Measurements from ENCODE around the gene TFF3.

TFF3 gene

DNA sequence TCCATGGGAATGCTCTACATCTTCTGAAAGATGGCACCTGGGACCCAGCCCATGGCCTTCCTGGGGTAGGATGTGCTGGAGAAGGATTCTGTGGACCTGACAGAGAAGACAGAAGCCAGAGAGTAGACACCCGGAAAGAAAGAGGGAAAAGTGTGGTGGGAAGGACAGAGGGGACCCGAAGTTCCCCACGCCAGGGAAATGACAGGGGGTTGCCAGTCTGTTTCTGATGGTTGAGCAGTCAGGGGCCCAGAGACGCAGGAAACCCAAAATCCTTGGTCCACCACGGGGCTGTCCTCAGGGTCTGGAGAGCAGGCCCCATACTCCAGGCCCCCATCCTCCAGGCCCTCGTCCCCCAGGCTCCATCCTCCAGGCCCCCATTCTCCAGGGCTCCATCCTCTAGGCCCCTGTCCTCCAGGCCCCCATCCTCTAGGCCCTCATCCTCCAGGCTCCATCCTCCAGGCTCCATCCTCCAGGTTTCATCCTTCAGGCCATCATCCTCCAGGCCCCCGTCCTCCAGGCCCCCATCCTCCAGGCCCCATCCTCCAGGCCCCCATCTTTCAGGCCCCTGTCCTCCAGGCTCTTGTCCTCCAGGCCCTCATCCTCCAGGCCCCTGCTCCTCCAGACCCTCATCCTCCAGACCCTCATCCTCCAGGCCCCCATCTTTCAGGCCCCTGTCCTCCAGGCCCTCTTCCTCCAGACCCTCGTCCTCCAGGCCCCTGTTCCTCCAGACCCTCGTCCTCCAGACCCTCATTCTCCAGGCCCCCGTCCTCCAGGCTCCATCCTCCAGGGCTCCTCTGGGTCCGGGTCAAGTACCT is 36.6 kb upstream of the TFF3 start:
- TF ChIP-seq POLR2AphosphoS5 (IDR thresholded peaks at IDR 0.05; ENCODE audit: low read depth, low read length) = no peak
- no peak for TF ChIP-seq TAF1 (IDR thresholded peaks at IDR 0.05; ENCODE audit: borderline replicate concordance, insufficient read depth, low read length)
- TF ChIP-seq SIN3A (IDR thresholded peaks at IDR 0.05; ENCODE audit: borderline replicate concordance, insufficient read depth, low read length) = no peak
- TF ChIP-seq, protein P1, sequence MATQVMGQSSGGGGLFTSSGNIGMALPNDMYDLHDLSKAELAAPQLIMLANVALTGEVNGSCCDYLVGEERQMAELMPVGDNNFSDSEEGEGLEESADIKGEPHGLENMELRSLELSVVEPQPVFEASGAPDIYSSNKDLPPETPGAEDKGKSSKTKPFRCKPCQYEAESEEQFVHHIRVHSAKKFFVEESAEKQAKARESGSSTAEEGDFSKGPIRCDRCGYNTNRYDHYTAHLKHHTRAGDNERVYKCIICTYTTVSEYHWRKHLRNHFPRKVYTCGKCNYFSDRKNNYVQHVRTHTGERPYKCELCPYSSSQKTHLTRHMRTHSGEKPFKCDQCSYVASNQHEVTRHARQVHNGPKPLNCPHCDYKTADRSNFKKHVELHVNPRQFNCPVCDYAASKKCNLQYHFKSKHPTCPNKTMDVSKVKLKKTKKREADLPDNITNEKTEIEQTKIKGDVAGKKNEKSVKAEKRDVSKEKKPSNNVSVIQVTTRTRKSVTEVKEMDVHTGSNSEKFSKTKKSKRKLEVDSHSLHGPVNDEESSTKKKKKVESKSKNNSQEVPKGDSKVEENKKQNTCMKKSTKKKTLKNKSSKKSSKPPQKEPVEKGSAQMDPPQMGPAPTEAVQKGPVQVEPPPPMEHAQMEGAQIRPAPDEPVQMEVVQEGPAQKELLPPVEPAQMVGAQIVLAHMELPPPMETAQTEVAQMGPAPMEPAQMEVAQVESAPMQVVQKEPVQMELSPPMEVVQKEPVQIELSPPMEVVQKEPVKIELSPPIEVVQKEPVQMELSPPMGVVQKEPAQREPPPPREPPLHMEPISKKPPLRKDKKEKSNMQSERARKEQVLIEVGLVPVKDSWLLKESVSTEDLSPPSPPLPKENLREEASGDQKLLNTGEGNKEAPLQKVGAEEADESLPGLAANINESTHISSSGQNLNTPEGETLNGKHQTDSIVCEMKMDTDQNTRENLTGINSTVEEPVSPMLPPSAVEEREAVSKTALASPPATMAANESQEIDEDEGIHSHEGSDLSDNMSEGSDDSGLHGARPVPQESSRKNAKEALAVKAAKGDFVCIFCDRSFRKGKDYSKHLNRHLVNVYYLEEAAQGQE (IDR thresholded peaks at IDR 0.05; ENCODE audit: insufficient read depth in 1 of 2, low read depth in 2 of 2, low read length in 2 of 2) = no peak
- TF ChIP-seq FOXP2 (optimal IDR thresholded peaks at IDR 0.05; ENCODE audit: borderline replicate concordance, extremely low read depth, extremely low read length, insufficient read depth) = no peak

DNA sequence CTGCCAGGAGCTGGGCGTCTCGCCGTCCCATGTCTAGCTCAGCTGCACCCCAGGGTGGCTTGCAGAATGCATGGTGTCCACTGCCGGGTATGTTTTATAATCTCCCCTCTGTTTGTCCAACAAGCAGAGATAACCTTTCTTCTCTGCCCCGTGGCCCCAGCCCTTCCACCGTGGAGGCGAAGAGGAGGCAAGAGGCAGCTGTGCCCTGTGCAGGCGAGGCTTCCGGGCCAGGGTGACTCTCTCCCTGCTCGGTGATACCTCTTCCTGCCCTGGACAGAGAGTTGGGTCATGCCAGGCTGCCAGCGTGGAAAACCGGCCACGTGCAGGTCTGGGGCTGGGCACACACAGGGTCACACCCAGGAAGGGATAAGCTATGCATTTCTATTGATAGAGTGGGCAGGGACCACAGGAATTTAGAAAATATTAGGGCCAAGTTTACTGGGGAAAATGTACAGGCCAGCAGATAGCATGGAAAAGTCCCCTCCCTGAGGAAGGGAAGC is 35.8 kb upstream of the TFF3 start, which contains the start of gene TFF2:
TSS of gene TFF2 (minus strand) at position 68 of the 500 bp plus-strand sequence. CDS start at position 31, 37 bp downstream.
- TF ChIP-seq TAF1 (IDR thresholded peaks at IDR 0.05; ENCODE audit: borderline replicate concordance, insufficient read depth, low read length) = no peak
- TF ChIP-seq, protein P1 (IDR thresholded peaks at IDR 0.05; ENCODE audit: insufficient read depth in 1 of 2, low read depth in 2 of 2, low read length in 2 of 2) = no peak
- no peak for TF ChIP-seq SIN3A (IDR thresholded peaks at IDR 0.05; ENCODE audit: borderline replicate concordance, insufficient read depth, low read length)
- no peak for TF ChIP-seq POLR2AphosphoS5 (IDR thresholded peaks at IDR 0.05; ENCODE audit: low read depth, low read length)
- TF ChIP-seq FOXP2 (optimal IDR thresholded peaks at IDR 0.05; ENCODE audit: borderline replicate concordance, extremely low read depth, extremely low read length, insufficient read depth) = no peak

DNA sequence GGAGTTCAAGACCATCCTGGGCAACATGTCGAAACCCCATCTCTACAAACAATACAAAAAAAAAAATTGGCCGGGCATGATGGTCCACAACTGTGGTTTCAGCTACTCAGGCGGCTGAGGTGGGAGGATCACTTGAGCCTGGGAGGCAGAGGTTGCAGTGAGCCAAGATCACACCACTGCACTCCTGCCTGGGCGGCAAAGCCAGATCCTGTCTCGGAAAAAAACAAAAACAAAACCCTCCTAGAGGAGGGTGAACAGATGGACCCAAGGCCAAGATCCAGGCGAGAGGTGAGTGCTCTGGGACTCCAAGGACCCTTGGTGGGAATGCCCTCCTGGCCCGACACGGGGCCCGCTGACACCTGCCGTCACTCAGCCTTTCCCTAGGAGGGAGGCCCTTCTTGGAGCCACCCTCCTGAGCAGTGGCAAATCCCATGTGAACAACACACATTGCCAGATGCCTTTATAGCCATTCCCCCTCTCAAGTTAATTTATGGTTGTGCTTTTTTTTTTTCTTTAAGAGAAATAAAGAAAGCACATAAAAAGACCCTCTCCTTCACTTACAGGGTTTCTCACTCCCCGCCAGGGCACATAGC is 35.2 kb upstream of the TFF3 start:
- TF ChIP-seq TAF1 (IDR thresholded peaks at IDR 0.05; ENCODE audit: borderline replicate concordance, insufficient read depth, low read length) (no peak), SIN3A (IDR thresholded peaks at IDR 0.05; ENCODE audit: borderline replicate concordance, insufficient read depth, low read length) (no peak), FOXP2 (optimal IDR thresholded peaks at IDR 0.05; ENCODE audit: borderline replicate concordance, extremely low read depth, extremely low read length, insufficient read depth) (no peak), POLR2AphosphoS5 (IDR thresholded peaks at IDR 0.05; ENCODE audit: low read depth, low read length) (no peak)
- TF ChIP-seq, protein P1 (IDR thresholded peaks at IDR 0.05; ENCODE audit: insufficient read depth in 1 of 2, low read depth in 2 of 2, low read length in 2 of 2) = no peak

DNA sequence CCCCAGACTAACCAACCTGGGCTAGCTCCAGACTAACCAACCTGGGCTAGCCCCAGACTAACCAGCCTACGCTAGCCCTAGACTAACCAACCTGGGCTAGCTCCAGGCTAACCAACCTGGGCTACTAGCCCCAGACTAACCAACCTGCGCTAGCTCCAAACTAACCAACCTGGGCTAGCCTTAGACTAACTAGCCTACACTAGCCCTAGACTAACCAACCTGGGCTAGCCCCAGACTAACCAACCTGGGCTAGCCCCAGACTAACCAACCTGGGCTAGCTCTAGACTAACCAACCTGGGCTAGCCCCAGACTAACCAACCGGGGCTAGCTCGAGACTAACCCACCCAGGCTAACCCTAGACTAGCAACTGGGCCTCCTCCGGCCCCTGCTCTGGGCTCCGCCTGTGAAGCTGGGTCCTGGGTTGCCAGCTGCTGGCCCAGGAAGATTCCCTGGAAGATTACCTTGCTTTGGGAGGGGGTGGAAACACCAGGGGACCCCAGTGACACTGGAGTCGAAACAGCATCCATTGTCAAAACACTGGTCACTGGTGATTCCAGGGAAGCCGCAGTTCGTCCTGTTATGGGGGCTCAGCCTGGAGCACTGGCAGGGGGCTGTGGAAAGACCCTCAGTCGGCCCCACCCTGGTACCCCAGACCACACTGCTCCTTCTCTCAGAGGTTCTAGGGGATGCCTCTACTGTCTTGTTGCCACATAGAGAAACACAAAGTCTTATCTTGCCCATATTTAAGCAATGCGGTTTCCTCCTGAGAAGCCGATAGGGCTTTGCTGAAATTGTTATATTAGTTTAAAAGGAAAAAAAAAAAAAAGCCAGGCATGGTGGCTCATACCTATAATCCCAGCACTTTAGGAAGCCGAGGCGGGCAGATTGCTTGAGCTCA is 34.5 kb upstream of the TFF3 start:
- TF ChIP-seq FOXP2 (optimal IDR thresholded peaks at IDR 0.05; ENCODE audit: borderline replicate concordance, extremely low read depth, extremely low read length, insufficient read depth) (no peak), SIN3A (IDR thresholded peaks at IDR 0.05; ENCODE audit: borderline replicate concordance, insufficient read depth, low read length) (no peak)

DNA sequence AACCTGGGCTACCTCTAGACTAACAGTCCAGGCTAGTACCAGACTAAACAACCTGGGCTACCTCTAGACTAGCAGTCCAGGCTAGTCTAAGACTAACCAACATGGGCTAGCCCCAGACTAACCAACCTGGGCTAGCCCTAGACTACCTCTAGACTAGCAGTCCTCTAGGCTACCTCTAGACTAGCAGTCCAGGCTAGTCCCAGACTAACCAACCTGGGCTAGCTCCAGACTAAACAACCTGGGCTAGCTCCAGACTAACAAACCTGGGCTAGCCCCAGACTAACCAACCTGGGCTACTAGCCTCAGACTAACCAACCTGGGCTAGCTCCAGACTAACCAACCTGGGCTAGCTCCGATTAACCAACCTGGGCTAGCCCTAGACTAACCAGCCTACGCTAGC is 33.6 kb upstream of the TFF3 start:
- no peak for TF ChIP-seq TAF1 (IDR thresholded peaks at IDR 0.05; ENCODE audit: borderline replicate concordance, insufficient read depth, low read length)
- TF ChIP-seq, protein P1 (IDR thresholded peaks at IDR 0.05; ENCODE audit: insufficient read depth in 1 of 2, low read depth in 2 of 2, low read length in 2 of 2) = no peak
- TF ChIP-seq SIN3A (IDR thresholded peaks at IDR 0.05; ENCODE audit: borderline replicate concordance, insufficient read depth, low read length) = no peak
- no peak for TF ChIP-seq POLR2AphosphoS5 (IDR thresholded peaks at IDR 0.05; ENCODE audit: low read depth, low read length)
- no peak for TF ChIP-seq FOXP2 (optimal IDR thresholded peaks at IDR 0.05; ENCODE audit: borderline replicate concordance, extremely low read depth, extremely low read length, insufficient read depth)

Data from PFSK-1 (cell line).